ENCODE measurements around the gene KLHL26.

DNA sequence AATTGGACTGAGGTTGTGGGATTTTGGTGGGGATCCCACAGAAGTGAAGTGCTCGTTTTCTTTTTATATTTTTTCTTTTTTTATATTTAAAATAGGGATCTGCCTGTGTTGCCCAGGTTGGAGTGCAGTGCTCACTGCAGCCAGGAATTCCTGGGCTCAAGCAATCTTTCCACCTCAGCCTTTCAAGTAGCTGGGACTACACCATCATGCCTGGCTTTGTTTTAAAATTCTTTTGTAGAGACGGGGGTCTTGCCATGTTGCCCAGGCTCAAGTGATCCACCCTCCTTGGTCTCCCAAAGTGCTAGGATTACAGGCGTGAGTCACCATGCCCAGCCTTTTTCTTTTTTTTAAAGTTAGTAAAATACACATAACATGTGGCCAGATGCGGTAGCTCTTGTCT, 67.2 kb downstream of the KLHL26 start:
- TF ChIP-seq, protein P1, sequence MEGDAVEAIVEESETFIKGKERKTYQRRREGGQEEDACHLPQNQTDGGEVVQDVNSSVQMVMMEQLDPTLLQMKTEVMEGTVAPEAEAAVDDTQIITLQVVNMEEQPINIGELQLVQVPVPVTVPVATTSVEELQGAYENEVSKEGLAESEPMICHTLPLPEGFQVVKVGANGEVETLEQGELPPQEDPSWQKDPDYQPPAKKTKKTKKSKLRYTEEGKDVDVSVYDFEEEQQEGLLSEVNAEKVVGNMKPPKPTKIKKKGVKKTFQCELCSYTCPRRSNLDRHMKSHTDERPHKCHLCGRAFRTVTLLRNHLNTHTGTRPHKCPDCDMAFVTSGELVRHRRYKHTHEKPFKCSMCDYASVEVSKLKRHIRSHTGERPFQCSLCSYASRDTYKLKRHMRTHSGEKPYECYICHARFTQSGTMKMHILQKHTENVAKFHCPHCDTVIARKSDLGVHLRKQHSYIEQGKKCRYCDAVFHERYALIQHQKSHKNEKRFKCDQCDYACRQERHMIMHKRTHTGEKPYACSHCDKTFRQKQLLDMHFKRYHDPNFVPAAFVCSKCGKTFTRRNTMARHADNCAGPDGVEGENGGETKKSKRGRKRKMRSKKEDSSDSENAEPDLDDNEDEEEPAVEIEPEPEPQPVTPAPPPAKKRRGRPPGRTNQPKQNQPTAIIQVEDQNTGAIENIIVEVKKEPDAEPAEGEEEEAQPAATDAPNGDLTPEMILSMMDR (IDR thresholded peaks at IDR 0.05; ENCODE audit: low read depth, low read length), result no peak
- no peak for TF ChIP-seq EZH2phosphoT487 (IDR thresholded peaks at IDR 0.05; ENCODE audit: low read depth)
